Pancreas (tissue), 10 donors: Measurements from ENCODE around the gene NPIPB2. TPM values are rescaled to one million over a fixed set of nuclear protein-coding genes. Genes with fewer than 3 reads are reported as not detected.
"Not testable (repeated sequence)": the region's sequence is repeated elsewhere in the genome, so short reads cannot be mapped to it uniquely, and the experiment has no call there.

ENCODE experiments used
- ATAC-seq, 4 donors: fragments of 200-7000 bp; cut with Tn5 transposase; one replicate each; pipeline versions ENCODE4 v1.8.0 to v1.9.1; 2020; ENCODE audit warnings: mild to moderate bottlenecking in 4 of 4, moderate library complexity in 4 of 4
- DNase-seq, 6 donors: peaks; one replicate each; pipeline ENCODE4 v3.0.0-alpha.2; 2020
- FAIRE-seq: peaks from 2 replicates; lab custom pipeline; 2012; peaks lifted over from hg19 to GRCh38; lab: Jason Lieb, UNC
- H3K27ac ChIP-seq, 4 donors: fragments of 200-600 bp; sonication (generic); 1 replicate in 3 of 4; 2 replicates in 1 of 4; pipeline versions ENCODE4 v1.5.0 to v1.8.0; 2020
- H3K27me3 ChIP-seq, 4 donors: fragments of 200-600 bp; one replicate each; pipeline ENCODE4 v1.8.0; 2021
- H3K36me3 ChIP-seq, 3 donors: fragments of 200-600 bp; sonication (generic) in 1 of 3; one replicate each; pipeline versions ENCODE4 v1.5.0 to v1.8.0; 2020 to 2021
- H3K4me1 ChIP-seq, 3 donors: fragments of 200-600 bp; one replicate each; pipeline ENCODE4 v1.8.0; 2021
- H3K4me3 ChIP-seq, 4 donors: fragments of 200-600 bp; sonication (generic) in 2 of 4; one replicate each; pipeline versions ENCODE4 v1.5.0 to v1.8.0; 2020 to 2021
- H3K9me3 ChIP-seq, 4 donors: fragments of 200-600 bp; one replicate each; pipeline ENCODE4 v1.8.0; 2021
- WGBS, 2 donors: extraction: QIAGEN DNeasy Blood & Tissue Kit; methylation state at CpG; one replicate each; pipeline ENCODE4 v1.1.7; 2013; 5-methylcytosine and 5-hydroxymethylcytosine counted together
- intact Hi-C, 3 donors: fragments of 100-400 bp; cut with DNase I; formaldehyde crosslinking; loops; one replicate each; pipeline versions ENCODE4 v1.11.1 to v1.14.2; 2022
- polyA plus RNA-seq, 2 donors: library from polyadenylated mRNA; stranded (reverse); fragments of 200-250 nt; gene quantifications; one replicate each; pipeline ENCODE4 v1.2.3, GENCODE V29; 2013
- total RNA-seq, 6 donors: library from RNA; stranded (reverse); fragmentation: NEBNext Ultra II Directional in 4 of 6; extraction: Animal tissue kit (Norgen Biotek cat#: 25700) in 4 of 6; gene quantifications; one replicate each; pipeline versions ENCODE4 v1.2.1 to v1.2.4, GENCODE V29; 2021 to 2023
- TF ChIP-seq, protein P1 (sequence below), 4 donors: fragments of 200-600 bp; sonication (generic) in 3 of 4; IDR thresholded peaks; one replicate each; pipeline versions ENCODE4 v1.5.0 to v1.8.0; 2021; ENCODE audit warnings: antibody characterized with exemption in 4 of 4
- donor health status: healthy with polysubstance abuse.
- donor health status: DM: no; HTN: no; CAD: no; lungs with moderate emphysema.
- donor health status: DM: no; HTN: no; CAD: no.
- donor health status: control.
- donor health status: control.
- donor health status: Bipolar disorder and iron deficiency.
- donor health status: DM: yes; HTN: yes; CAD: no.
- donor health status: DM: no; HTN: no; CAD: no.
- donor health status: DM: no; HTN: no; CAD: no.
- donor health status: DM: yes; HTN: yes; CAD: no.

The NPIPB2 gene
- total and polyA plus RNA-seq, 8 donors, result 0.92 to 10.0 (median 4.6) TPM

DNA sequence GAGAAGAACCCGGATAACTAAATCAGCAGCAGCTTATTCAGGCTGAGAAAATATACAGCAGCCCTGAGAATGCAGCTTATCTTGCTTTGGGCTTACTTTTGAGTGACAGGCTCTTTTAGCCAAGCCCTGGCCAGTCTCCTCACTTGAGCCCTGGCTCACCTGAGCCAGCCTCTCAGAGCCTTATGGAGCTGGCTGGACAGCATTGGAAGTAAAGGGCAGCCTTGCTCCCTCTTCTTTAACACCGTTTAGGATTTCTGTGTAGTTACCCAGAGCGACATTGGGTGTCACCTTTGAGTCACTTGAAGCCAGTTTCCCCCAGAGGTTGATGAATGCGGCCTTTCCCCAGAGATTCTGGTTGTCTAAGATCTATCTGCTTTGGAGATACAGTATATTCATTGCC is 7.7 kb upstream of the NPIPB2 start:
- 7 to 10% methylated on average over 4 of the region's 4 CpGs for WGBS, 2 donors
- no peaks in the 10 kb centered on the region for H3K9me3 ChIP-seq
- H3K4me1 ChIP-seq, result no peaks in the 10 kb centered on the region
- no peaks in the 10 kb centered on the region for H3K27me3 ChIP-seq
- intact Hi-C loops, result no loop called here
- ATAC-seq (peak; percentile 63 to 91 (median 90)), DNase-seq (peak in 3 of 6 donors; percentile 12 to 28 (median 16)), FAIRE-seq (no peak)
- TF ChIP-seq, protein P1, sequence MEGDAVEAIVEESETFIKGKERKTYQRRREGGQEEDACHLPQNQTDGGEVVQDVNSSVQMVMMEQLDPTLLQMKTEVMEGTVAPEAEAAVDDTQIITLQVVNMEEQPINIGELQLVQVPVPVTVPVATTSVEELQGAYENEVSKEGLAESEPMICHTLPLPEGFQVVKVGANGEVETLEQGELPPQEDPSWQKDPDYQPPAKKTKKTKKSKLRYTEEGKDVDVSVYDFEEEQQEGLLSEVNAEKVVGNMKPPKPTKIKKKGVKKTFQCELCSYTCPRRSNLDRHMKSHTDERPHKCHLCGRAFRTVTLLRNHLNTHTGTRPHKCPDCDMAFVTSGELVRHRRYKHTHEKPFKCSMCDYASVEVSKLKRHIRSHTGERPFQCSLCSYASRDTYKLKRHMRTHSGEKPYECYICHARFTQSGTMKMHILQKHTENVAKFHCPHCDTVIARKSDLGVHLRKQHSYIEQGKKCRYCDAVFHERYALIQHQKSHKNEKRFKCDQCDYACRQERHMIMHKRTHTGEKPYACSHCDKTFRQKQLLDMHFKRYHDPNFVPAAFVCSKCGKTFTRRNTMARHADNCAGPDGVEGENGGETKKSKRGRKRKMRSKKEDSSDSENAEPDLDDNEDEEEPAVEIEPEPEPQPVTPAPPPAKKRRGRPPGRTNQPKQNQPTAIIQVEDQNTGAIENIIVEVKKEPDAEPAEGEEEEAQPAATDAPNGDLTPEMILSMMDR (IDR thresholded peaks at IDR 0.05), result peak in 1 of 4 donors; percentile 21
- no peaks in the 10 kb centered on the region for H3K36me3 ChIP-seq
- no peak overlapping the region for H3K4me3 ChIP-seq
- H3K27ac ChIP-seq, result no peak overlapping the region

DNA sequence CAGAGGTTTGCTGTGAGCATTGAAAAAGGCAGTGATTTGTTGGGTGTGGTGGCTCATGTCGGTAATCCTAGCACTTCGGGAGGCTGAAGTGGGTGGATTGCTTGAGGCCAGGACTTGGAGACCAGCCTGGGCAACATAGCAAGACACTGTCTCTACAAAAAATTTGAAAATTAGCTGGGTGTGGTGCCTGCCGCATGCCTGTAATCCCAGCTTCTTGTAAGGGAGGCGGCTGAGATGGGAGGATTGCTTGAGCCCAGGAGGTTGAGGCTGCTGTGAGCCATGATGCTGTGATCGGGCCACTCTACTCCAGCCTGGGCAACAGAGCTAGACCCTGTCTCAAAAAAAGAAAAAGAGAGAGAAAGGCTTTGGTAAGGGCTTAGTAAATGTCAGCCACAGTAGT is 7.0 kb upstream of the NPIPB2 start:
- ATAC-seq (no peak), FAIRE-seq (no peak)
- 84 to 87% methylated on average over 5 of the region's 5 CpGs for WGBS, 2 donors

DNA sequence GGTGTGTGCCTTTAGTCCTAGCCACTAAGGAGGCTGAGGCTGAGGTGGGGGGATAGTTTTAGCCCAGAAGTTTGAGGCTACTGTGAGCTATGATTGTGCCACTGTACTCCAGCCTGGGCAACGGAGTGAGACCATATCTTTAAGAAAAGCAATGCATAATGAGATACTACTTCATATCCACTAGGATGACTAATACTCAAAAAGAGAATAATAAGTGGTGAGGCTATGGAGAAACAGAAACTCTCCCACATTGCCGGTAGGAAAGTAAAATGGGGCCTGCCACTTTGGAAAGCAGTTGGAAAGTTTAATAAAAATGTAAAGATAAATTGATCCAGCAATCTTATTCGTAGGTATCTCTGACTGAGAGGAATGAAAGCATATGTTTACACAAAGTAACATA is 4.6 kb upstream of the NPIPB2 start:
- TF ChIP-seq, protein P1 (IDR thresholded peaks at IDR 0.05), result no peak
- Histone ChIP-seq H3K27me3 (no peaks in the 10 kb centered on the region), H3K27ac (no peak overlapping the region), H3K4me3 (no peak overlapping the region), H3K4me1 (no peaks in the 10 kb centered on the region), H3K36me3 (no peaks in the 10 kb centered on the region), H3K9me3 (no peaks in the 10 kb centered on the region)
- whole genome bisulfite sequencing, 2 donors, result 70 to 71% methylated on average over 3 of the region's 3 CpGs
- ATAC-seq (no peak), FAIRE-seq (no peak), DNase-seq (no peak)
- intact Hi-C loops, result no loop called here

More for the DNA sequence above, 7.0 kb upstream of the NPIPB2 start:
- Histone ChIP-seq H3K27me3 (no peaks in the 10 kb centered on the region), H3K36me3 (no peaks in the 10 kb centered on the region), H3K4me3 (no peak overlapping the region), H3K27ac (no peak overlapping the region), H3K4me1 (no peaks in the 10 kb centered on the region), H3K9me3 (no peaks in the 10 kb centered on the region)
- intact Hi-C loops, result no loop called here
- no peak for DNase-seq
- TF ChIP-seq, protein P1 (IDR thresholded peaks at IDR 0.05), result no peak

DNA sequence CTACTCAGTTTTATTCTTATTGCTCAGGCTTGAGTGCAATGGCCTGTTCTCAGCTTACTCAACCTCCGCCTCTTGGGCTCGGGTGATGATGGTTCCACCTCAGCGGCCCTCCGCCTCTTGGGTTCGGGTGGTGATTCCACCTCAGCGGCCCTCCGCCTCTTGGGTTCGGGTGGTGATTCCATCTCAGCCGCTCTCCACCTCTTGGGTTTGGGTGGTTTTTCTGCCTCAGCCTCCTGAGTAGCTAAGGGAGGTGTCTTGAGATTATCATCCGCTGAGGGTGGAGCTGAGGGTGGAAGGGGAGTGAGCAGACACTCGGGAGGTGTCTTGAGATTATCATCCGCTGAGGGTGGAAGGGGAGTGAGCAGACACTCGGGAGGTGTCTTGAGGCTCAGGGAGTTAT is 14.5 kb downstream of the NPIPB2 start:
- H3K4me1 ChIP-seq, ATAC-seq, H3K27me3 ChIP-seq, H3K9me3 ChIP-seq, FAIRE-seq, H3K36me3 ChIP-seq, intact Hi-C loops, H3K4me3 ChIP-seq, H3K27ac ChIP-seq, DNase-seq: not testable (repeated sequence)
- WGBS, 2 donors, result 78 to 85% methylated on average over 13 of the region's 13 CpGs

DNA sequence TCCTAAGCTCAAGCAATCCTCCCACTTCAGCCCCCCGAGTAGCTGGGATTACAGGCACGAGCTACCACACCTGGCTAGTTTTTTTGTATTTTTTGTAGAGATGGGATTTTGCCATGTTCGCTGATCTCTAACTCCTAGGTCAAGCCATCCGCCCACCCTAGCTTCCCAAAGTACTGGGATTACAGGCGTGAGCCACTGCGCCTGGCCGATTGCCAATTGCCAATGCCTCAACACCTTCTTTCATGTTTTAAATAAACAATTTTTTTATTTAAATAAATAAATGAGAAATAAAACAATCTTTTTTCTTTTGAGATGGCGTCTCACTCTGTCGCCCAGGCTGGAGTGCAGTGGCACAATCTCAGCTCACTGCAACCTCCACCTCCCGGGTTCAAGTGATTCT is 17.8 kb downstream of the NPIPB2 start:
- H3K4me1 ChIP-seq, FAIRE-seq, intact Hi-C loops, H3K4me3 ChIP-seq, ATAC-seq, H3K36me3 ChIP-seq, H3K27me3 ChIP-seq, H3K9me3 ChIP-seq, H3K27ac ChIP-seq, DNase-seq: not testable (repeated sequence)
- 68 to 77% methylated on average over 10 of the region's 10 CpGs for WGBS, 2 donors

DNA sequence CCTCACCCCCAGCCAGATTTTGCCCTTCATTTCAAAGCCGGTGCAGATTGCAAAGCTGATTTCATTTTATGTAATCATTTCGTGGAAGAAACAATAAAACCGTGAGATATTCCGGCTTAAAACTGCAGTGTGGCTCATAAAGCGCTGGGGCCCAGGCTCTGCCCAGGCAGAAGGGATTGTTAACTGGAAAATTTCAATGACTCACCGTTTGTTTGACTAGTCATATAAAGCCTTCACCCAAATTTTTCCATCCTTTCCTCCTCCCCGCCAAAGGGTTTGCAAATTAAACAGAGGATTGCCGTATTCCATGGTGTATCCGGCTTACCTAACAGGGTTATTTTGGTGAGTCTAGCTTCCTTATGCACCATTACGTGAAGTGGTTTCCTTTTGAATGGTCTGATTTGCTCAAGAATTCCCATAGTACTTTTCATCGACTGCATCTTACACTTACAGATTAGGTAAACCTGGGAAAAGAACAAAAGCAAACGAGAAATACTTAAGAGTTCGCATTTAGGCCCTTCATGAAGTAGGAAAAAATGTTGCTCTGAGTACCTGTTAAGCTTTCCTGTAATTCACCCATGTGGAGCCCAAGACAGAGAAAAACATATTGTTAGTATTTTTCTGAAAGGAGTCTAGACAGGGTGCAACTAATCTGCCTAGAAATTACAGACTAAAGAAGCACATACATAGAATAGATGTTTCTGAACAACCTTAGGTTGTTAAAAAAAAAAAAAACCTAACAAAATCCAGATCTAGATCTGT is 25.1 kb downstream of the NPIPB2 start:
- peak overlapping the region; percentile 79 to 93 (median 88) for H3K27ac ChIP-seq
- H3K36me3 ChIP-seq, result no peaks in the 10 kb centered on the region
- H3K4me1 ChIP-seq, result peaks cover 6 to 21% (median 15%) of the 10 kb centered on the region in 3 donors
- TF ChIP-seq, protein P1 (IDR thresholded peaks at IDR 0.05), result no peak
- peak; percentile 32 for FAIRE-seq
- peak; percentile 3 to 70 (median 36) for ATAC-seq
- no peaks in the 10 kb centered on the region for H3K27me3 ChIP-seq
- DNase-seq, result peak in 2 of 6 donors; percentile 35 to 48
- intact Hi-C loops, result no loop called here
- peak overlapping the region; percentile 18 to 82 (median 46) for H3K4me3 ChIP-seq
- WGBS, 2 donors, result 49 to 68% methylated on average over 13 of the region's 13 CpGs
- H3K9me3 ChIP-seq, result no peaks in the 10 kb centered on the region
